Measurements from ENCODE around the gene RUNDC3A. TPM values are rescaled to one million over a fixed set of nuclear protein-coding genes. Genes with fewer than 3 reads are reported as not detected.

Gene RUNDC3A
- total and polyA plus RNA-seq, 4 donors: 0.61 to 4.9 (median 0.80) TPM

GRCh38 chr17:44314524-44314868 is 6.1 kb downstream of the RUNDC3A start:
- Histone ChIP-seq H3K27me3 (ENCODE audit: control insufficient read depth in 3 of 3, insufficient read depth in 3 of 3, low read length in 2 of 3) (peaks cover 6 to 51% (median 35%) of the 10 kb centered on the region in 3 donors), H3K4me1 (ENCODE audit: control insufficient read depth in 5 of 5, insufficient read depth in 5 of 5, low read length in 5 of 5) (peaks cover 0 to 9% (median 4%) of the 10 kb centered on the region in 5 donors), H3K9me3 (ENCODE audit: control insufficient read depth in 4 of 4, insufficient read depth in 3 of 4, low read length in 3 of 4) (peaks cover 0 to 3% (median 0%) of the 10 kb centered on the region in 4 donors), H3K4me3 (no peak overlapping the region), H3K27ac (ENCODE audit: low read depth in 1 of 2, low read length in 1 of 2) (no peak overlapping the region), H3K9ac (ENCODE audit: insufficient read depth in 1 of 2, low read length in 2 of 2) (no peak overlapping the region), H3K36me3 (ENCODE audit: control insufficient read depth in 4 of 4, insufficient read depth in 4 of 4, low read length in 4 of 4) (peaks cover 0 to under 1% (median 0%) of the 10 kb centered on the region in 4 donors)
- 31 to 36% methylated on average over 10 to 11 of the region's 11 CpGs for WGBS, 2 donors
- DNase-seq (no peak), ATAC-seq (ENCODE audit: insufficient read depth, low FRiP score) (no peak)
- TF ChIP-seq, protein P1, sequence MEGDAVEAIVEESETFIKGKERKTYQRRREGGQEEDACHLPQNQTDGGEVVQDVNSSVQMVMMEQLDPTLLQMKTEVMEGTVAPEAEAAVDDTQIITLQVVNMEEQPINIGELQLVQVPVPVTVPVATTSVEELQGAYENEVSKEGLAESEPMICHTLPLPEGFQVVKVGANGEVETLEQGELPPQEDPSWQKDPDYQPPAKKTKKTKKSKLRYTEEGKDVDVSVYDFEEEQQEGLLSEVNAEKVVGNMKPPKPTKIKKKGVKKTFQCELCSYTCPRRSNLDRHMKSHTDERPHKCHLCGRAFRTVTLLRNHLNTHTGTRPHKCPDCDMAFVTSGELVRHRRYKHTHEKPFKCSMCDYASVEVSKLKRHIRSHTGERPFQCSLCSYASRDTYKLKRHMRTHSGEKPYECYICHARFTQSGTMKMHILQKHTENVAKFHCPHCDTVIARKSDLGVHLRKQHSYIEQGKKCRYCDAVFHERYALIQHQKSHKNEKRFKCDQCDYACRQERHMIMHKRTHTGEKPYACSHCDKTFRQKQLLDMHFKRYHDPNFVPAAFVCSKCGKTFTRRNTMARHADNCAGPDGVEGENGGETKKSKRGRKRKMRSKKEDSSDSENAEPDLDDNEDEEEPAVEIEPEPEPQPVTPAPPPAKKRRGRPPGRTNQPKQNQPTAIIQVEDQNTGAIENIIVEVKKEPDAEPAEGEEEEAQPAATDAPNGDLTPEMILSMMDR (IDR thresholded peaks at IDR 0.05; ENCODE audit: control extremely low read depth, extremely low read depth): no peak

DNA sequence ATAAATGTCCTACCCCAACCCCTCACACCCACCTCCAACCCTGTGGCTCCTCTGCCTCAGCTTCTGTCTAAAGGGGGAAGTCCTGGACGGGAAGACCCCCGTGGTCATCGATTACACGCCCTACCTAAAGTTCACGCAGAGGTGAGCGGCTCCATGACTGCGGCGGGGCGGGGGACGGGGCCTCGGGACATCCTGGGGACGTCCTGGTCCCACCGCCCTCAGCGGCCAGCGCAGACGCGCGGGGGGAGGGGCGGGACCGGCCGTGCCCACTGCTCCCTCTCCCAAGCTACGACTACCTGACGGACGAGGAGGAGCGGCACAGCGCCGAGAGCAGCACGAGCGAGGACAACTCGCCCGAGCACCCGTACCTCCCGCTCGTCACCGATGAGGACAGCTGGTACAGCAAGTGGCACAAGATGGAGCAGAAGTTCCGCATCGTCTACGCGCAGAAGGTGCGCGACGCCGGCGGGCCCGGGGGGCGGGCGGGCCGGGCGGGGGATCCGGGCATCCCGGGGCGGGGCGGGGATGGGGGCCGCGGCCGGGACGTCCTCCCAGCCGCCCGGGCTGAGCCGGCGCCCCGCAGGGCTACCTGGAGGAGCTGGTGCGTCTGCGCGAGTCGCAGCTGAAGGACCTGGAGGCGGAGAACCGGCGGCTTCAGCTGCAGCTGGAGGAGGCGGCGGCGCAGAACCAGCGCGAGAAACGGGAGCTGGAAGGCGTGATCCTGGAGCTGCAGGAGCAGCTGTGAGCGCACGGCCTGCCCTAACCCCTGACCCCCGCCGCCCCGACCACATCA is 6.7 kb downstream of the RUNDC3A start:
- DNase-seq (peak in 2 of 3 donors; percentile 36 to 40), ATAC-seq (ENCODE audit: insufficient read depth, low FRiP score) (no peak)
- 1% methylated on average over 65 to 81 of the region's 81 CpGs for WGBS, 2 donors
- H3K4me3 ChIP-seq: no peak overlapping the region
- TF ChIP-seq, protein P1 (IDR thresholded peaks at IDR 0.05; ENCODE audit: control extremely low read depth, extremely low read depth): no peak
- H3K9ac ChIP-seq (ENCODE audit: insufficient read depth in 1 of 2, low read length in 2 of 2): no peak overlapping the region
- peaks cover 6 to 48% (median 35%) of the 10 kb centered on the region in 3 donors for H3K27me3 ChIP-seq (ENCODE audit: control insufficient read depth in 3 of 3, insufficient read depth in 3 of 3, low read length in 2 of 3)
- peaks cover 0 to 6% (median 2%) of the 10 kb centered on the region in 4 donors for H3K36me3 ChIP-seq (ENCODE audit: control insufficient read depth in 4 of 4, insufficient read depth in 4 of 4, low read length in 4 of 4)
- H3K27ac ChIP-seq (ENCODE audit: low read depth in 1 of 2, low read length in 1 of 2): no peak overlapping the region
- H3K9me3 ChIP-seq (ENCODE audit: control insufficient read depth in 4 of 4, insufficient read depth in 3 of 4, low read length in 3 of 4): peaks cover 0 to 3% (median 0%) of the 10 kb centered on the region in 4 donors
- peaks cover 0 to 9% (median 4%) of the 10 kb centered on the region in 5 donors for H3K4me1 ChIP-seq (ENCODE audit: control insufficient read depth in 5 of 5, insufficient read depth in 5 of 5, low read length in 5 of 5)

GRCh38 chr17:44315760-44316731 is 7.6 kb downstream of the RUNDC3A start:
- Histone ChIP-seq H3K4me3 (no peak overlapping the region), H3K4me1 (ENCODE audit: control insufficient read depth in 5 of 5, insufficient read depth in 5 of 5, low read length in 5 of 5) (peaks cover 0 to 9% (median 4%) of the 10 kb centered on the region in 5 donors), H3K36me3 (ENCODE audit: control insufficient read depth in 4 of 4, insufficient read depth in 4 of 4, low read length in 4 of 4) (peaks cover 0 to 15% (median 5%) of the 10 kb centered on the region in 4 donors), H3K27ac (ENCODE audit: low read depth in 1 of 2, low read length in 1 of 2) (no peak overlapping the region), H3K9ac (ENCODE audit: insufficient read depth in 1 of 2, low read length in 2 of 2) (no peak overlapping the region), H3K27me3 (ENCODE audit: control insufficient read depth in 3 of 3, insufficient read depth in 3 of 3, low read length in 2 of 3) (peaks cover 6 to 47% (median 35%) of the 10 kb centered on the region in 3 donors), H3K9me3 (ENCODE audit: control insufficient read depth in 4 of 4, insufficient read depth in 3 of 4, low read length in 3 of 4) (peaks cover 0 to 3% (median 0%) of the 10 kb centered on the region in 4 donors)
- DNase-seq: no peak
- TF ChIP-seq, protein P1 (IDR thresholded peaks at IDR 0.05; ENCODE audit: control extremely low read depth, extremely low read depth): no peak
- WGBS, 2 donors: 8 to 9% methylated on average over 38 of the region's 38 CpGs
- no peak for ATAC-seq (ENCODE audit: insufficient read depth, low FRiP score)

Data from lung (tissue), 12 donors.